B cell (primary cell): Measurements from ENCODE around the gene CIBAR2.

Experiments
- EZH2 ChIP-seq: IDR thresholded peaks from 2 replicates; pipeline ENCODE4 v1.6.1; 2012; ENCODE audit warnings: borderline replicate concordance, low read depth, mild to moderate bottlenecking, moderate library complexity, low read length; ENCODE audit not compliant: insufficient read depth, poor library complexity, severe bottlenecking
- TF ChIP-seq, protein P1 (sequence below): fragments of 200-600 bp; IDR thresholded peaks from one replicate; pipeline ENCODE4 v1.8.0; 2022; ENCODE audit warnings: antibody characterized with exemption, mild to moderate bottlenecking

DNA sequence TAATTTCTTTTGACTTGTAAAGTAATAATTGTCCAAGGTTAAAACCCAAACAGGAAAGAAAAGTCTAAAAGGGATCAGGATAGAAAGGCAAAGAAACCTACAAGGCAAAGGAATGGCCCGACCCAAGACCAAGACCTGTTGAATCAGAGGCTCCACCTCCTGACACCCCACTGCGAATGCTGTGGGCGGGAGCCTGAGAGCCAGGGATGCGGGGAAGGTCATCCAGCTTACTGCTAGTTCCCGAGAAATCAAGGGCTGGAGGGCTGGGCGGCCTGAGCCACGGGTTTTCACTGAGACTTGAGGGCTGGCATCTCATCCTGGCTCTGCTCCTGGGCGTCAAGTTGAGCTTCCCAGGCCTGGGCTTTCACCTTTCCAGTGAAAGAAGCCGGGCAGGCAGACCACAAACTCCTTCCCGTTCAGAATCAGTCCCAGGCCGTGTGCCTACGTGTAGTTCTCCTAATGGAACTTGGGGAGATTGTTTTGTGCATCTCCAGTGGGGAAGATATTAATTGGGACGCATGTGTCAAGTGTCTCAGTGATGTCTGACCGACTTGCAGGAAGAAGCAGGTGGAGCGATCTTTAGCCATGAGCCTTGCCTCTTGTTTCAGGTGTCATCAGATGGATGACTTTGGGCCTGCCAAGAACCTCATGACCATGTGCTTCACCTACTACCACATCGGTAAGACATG lies 36.9 kb downstream of the CIBAR2 start:
- TF ChIP-seq, protein P1, sequence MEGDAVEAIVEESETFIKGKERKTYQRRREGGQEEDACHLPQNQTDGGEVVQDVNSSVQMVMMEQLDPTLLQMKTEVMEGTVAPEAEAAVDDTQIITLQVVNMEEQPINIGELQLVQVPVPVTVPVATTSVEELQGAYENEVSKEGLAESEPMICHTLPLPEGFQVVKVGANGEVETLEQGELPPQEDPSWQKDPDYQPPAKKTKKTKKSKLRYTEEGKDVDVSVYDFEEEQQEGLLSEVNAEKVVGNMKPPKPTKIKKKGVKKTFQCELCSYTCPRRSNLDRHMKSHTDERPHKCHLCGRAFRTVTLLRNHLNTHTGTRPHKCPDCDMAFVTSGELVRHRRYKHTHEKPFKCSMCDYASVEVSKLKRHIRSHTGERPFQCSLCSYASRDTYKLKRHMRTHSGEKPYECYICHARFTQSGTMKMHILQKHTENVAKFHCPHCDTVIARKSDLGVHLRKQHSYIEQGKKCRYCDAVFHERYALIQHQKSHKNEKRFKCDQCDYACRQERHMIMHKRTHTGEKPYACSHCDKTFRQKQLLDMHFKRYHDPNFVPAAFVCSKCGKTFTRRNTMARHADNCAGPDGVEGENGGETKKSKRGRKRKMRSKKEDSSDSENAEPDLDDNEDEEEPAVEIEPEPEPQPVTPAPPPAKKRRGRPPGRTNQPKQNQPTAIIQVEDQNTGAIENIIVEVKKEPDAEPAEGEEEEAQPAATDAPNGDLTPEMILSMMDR: no peak
- no peak for TF ChIP-seq EZH2
